GM23338 (cell line): ENCODE measurements around the gene METRN. TPM values are rescaled to one million over a fixed set of nuclear protein-coding genes. Genes with fewer than 3 reads are reported as not detected.

Source experiments
- ATAC-seq: fragments of 200-7000 bp; cut with Tn5 transposase; 3 replicates; pipeline ENCODE4 v1.9.1; 2020
- DNase-seq: peaks from one replicate; pipeline ENCODE4 v3.0.0-alpha.2; 2015; ENCODE audit warnings: low spot score
- H2AFZ ChIP-seq: fragments of 200-600 bp; sonication (generic); 2 replicates; pipeline ENCODE4 v1.8.0; 2016; ENCODE audit warnings: antibody characterized with exemption, mild to moderate bottlenecking, moderate library complexity
- H3F3A ChIP-seq: fragments of 200-600 bp; sonication (generic); replicated peaks from 2 replicates; pipeline ENCODE4 v1.8.0; 2017; ENCODE audit warnings: antibody characterized with exemption, mixed run types, low read depth
- H3K27ac ChIP-seq: fragments of 200-600 bp; sonication (generic); 2 replicates; pipeline ENCODE4 v1.6.1; 2016; ENCODE audit warnings: low read depth
- H3K27me3 ChIP-seq: fragments of 200-600 bp; sonication (generic); 2 replicates; pipeline ENCODE4 v1.8.0; 2016; ENCODE audit warnings: mild to moderate bottlenecking, mixed run types, moderate library complexity; ENCODE audit not compliant: insufficient read depth
- H3K36me3 ChIP-seq: fragments of 200-600 bp; sonication (generic); 2 replicates; pipeline ENCODE4 v1.8.0; 2016; ENCODE audit warnings: mild to moderate bottlenecking; ENCODE audit not compliant: insufficient read depth
- H3K4me1 ChIP-seq: fragments of 200-600 bp; sonication (generic); 2 replicates; pipeline ENCODE4 v1.8.0; 2016; ENCODE audit warnings: mild to moderate bottlenecking, moderate library complexity; ENCODE audit not compliant: insufficient read depth
- H3K4me2 ChIP-seq: fragments of 200-600 bp; sonication (generic); 2 replicates; pipeline ENCODE4 v1.7.1; 2017; ENCODE audit warnings: mixed run types
- H3K4me3 ChIP-seq: fragments of 200-600 bp; sonication (generic); 2 replicates; pipeline ENCODE4 v1.6.1; 2016; ENCODE audit warnings: mixed run types
- H3K79me2 ChIP-seq: fragments of 200-600 bp; sonication (generic); replicated peaks from 2 replicates; pipeline ENCODE4 v1.8.0; 2017; ENCODE audit warnings: mild to moderate bottlenecking; ENCODE audit not compliant: insufficient read depth
- H3K9me2 ChIP-seq: fragments of 200-600 bp; sonication (generic); 2 replicates; pipeline ENCODE4 v1.8.0; 2017; ENCODE audit not compliant: insufficient read depth
- H4K20me1 ChIP-seq: fragments of 200-600 bp; sonication (generic); replicated peaks from 2 replicates; pipeline ENCODE4 v1.8.0; 2017; ENCODE audit warnings: mild to moderate bottlenecking; ENCODE audit not compliant: insufficient read depth
- H3K27ac Mint-ChIP-seq: 2 replicates; pipeline ENCODE4 v1.8.0; 2020; ENCODE audit warnings: inconsistent platforms, mild to moderate bottlenecking, moderate library complexity, mixed read lengths
- H3K27me3 Mint-ChIP-seq: 3 replicates; pipeline ENCODE4 v1.8.0; 2022; ENCODE audit warnings: low read depth, mild to moderate bottlenecking, moderate library complexity, mixed read lengths, inconsistent platforms; ENCODE audit not compliant: insufficient read depth, poor library complexity
- H3K36me3 Mint-ChIP-seq: 3 replicates; pipeline ENCODE4 v1.8.0; 2021; ENCODE audit warnings: low read depth, mild to moderate bottlenecking, inconsistent platforms, moderate library complexity, mixed read lengths
- H3K4me1 Mint-ChIP-seq: 3 replicates; pipeline ENCODE4 v1.8.0; 2020; ENCODE audit warnings: mild to moderate bottlenecking, inconsistent platforms, mixed read lengths
- H3K4me3 Mint-ChIP-seq: 3 replicates; pipeline ENCODE4 v1.8.0; 2021; ENCODE audit warnings: moderate library complexity, mild to moderate bottlenecking, inconsistent platforms, mixed read lengths
- H3K9me3 Mint-ChIP-seq: 3 replicates; pipeline ENCODE4 v1.8.0; 2020; ENCODE audit warnings: moderate library complexity, mild to moderate bottlenecking, inconsistent platforms, mixed read lengths
- CREB1 ChIP-seq: fragments of 250-450 bp; sonication (Bioruptor Pico); IDR thresholded peaks from 2 replicates; pipeline ENCODE4 v1.5.0; 2020; ENCODE audit warnings: low read depth, mild to moderate bottlenecking, moderate library complexity
- CTCF ChIP-seq, 2 experiments: fragments of 200-600 bp in 1 of 2; sonication (generic) in 1 of 2; conservative IDR thresholded peaks; 2 replicates each; pipeline versions ENCODE4 v1.5.1 to v1.6.1; 2016 to 2017; ENCODE audit warnings: antibody characterized with exemption in 2 of 2, low read depth in 2 of 2, mild to moderate bottlenecking in 2 of 2, moderate library complexity in 1 of 2
- ETS1 ChIP-seq: IDR thresholded peaks from 2 replicates; pipeline ENCODE4 v1.6.1; 2016; ENCODE audit warnings: antibody characterized with exemption
- EZH2 ChIP-seq: fragments of 200-600 bp; sonication (generic); IDR thresholded peaks from one replicate; pipeline ENCODE4 v1.8.0; 2017; ENCODE audit warnings: antibody characterized with exemption, mild to moderate bottlenecking, low read depth; ENCODE audit not compliant: unreplicated experiment
- EZH2phosphoT487 ChIP-seq: fragments of 200-600 bp; sonication (generic); IDR thresholded peaks from one replicate; pipeline ENCODE4 v1.8.1; 2018; ENCODE audit warnings: antibody characterized with exemption; ENCODE audit not compliant: unreplicated experiment
- JUNB ChIP-seq: IDR thresholded peaks from one replicate; pipeline ENCODE4 v1.6.1; 2016; ENCODE audit warnings: antibody characterized with exemption; ENCODE audit not compliant: unreplicated experiment
- NANOG ChIP-seq: IDR thresholded peaks from 2 replicates; pipeline ENCODE4 v1.6.1; 2016; ENCODE audit warnings: antibody characterized with exemption, borderline replicate concordance
- POLR2AphosphoS5 ChIP-seq: IDR thresholded peaks from 2 replicates; pipeline ENCODE4 v1.6.1; 2016; ENCODE audit warnings: antibody characterized with exemption, low read depth
- STAT1 ChIP-seq: IDR thresholded peaks from one replicate; pipeline ENCODE4 v1.6.1; 2016; ENCODE audit warnings: antibody characterized with exemption; ENCODE audit not compliant: unreplicated experiment
- ZNF114 ChIP-seq: fragments of 250-450 bp; sonication (Bioruptor Pico); IDR thresholded peaks from 2 replicates; pipeline ENCODE4 v1.5.0; 2020; ENCODE audit warnings: mild to moderate bottlenecking, moderate library complexity
- ZNF331 ChIP-seq: fragments of 250-450 bp; sonication (Bioruptor Pico); IDR thresholded peaks from 2 replicates; pipeline ENCODE4 v1.5.0; 2020; ENCODE audit warnings: low read depth, mild to moderate bottlenecking, moderate library complexity
- ZNF462 ChIP-seq: fragments of 250-450 bp; sonication (Bioruptor Pico); IDR thresholded peaks from 2 replicates; pipeline ENCODE4 v1.5.0; 2020; ENCODE audit warnings: mild to moderate bottlenecking, moderate library complexity
- polyA plus RNA-seq: library from polyadenylated mRNA; unstranded; fragments of >200 nt; fragmentation: Nextera tagmentation; extraction: Ambion mirVana; gene quantifications from 2 replicates; pipeline ENCODE4 v1.2.1, GENCODE V29; 2016
- total RNA-seq: library from RNA; depleted of rRNA; stranded (reverse); fragments of >200 nt; shearing (Covaris generic); gene quantifications from 2 replicates; pipeline ENCODE4 v1.2.3, GENCODE V29; 2014
- TF ChIP-seq, protein P1 (sequence below): IDR thresholded peaks from one replicate; pipeline ENCODE4 v1.6.1; 2018; ENCODE audit warnings: antibody characterized with exemption; ENCODE audit not compliant: unreplicated experiment

METRN gene
- total and polyA plus RNA-seq, 2 experiments from 2014 or later, result 18.7 to 33.0 TPM

DNA sequence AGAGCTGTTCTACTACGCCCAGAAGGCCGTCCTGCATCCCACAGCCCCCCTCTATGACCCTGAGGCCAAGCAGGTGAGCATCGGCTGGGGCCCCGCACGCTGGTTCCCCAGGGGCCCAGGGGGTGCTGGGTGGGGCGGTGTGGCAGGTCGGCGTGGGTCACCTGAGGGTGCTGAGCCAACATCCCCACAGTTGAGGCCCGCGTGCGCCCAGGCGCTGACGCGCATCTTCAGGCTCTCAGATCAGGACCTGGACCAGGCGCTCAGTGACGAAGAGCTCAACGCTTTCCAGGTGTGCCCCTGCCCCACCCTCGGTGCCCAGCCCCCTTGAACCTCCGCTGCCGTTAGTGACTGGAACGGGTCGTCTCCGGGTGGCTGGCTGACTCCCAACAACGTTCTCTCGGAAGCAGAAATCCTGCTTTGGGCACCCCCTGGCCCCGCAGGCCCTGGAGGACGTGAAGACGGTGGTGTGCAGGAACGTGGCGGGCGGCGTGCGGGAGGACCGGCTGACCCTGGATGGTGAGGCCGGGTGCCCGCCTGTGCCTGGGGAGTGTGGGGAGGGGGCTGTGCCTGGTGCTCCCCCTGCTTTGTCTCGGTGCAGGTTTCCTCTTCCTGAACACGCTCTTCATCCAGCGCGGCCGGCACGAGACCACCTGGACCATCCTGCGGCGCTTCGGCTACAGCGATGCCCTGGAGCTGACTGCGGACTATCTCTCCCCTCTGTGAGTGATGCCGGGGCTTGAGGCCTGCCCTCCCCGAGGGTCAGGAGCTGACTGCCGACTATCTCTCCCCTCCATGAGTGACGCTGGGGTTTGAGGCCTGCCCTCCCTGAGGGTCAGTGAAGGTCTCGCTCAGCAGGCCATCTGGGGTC is 44.2 kb upstream of the METRN start:
- H3K9me3 Mint-ChIP-seq, result no peaks in the 10 kb centered on the region; the same call in 2 of the 3 replicates
- peaks cover 3% of the 10 kb centered on the region for H4K20me1 ChIP-seq
- H3K27me3 Mint-ChIP-seq, result peaks cover 6% of the 10 kb centered on the region
- peaks cover 16% of the 10 kb centered on the region for H3K79me2 ChIP-seq
- ATAC-seq, result no peak
- no peak for DNase-seq
- peaks cover 21% of the 10 kb centered on the region for H3K36me3 Mint-ChIP-seq
- no peak overlapping the region for H3K27ac Mint-ChIP-seq
- no peak overlapping the region for H3K27ac ChIP-seq
- no peaks in the 10 kb centered on the region for H3K27me3 ChIP-seq
- H3K4me1 Mint-ChIP-seq, result peaks cover 6% of the 10 kb centered on the region; the same call in 1 of the 3 replicates
- no peak overlapping the region for H2AFZ ChIP-seq
- no peak overlapping the region for H3K4me2 ChIP-seq
- H3K4me1 ChIP-seq, result no peaks in the 10 kb centered on the region
- TF ChIP-seq CTCF (conservative IDR thresholded peaks at IDR 0.05; ENCODE audit: low read depth in 2 of 2), result no peak
- no peak for TF ChIP-seq STAT1
- TF ChIP-seq JUNB, result no peak
- TF ChIP-seq ETS1, result no peak
- TF ChIP-seq ZNF462 (CRISPR knock-in tag), result no peak
- TF ChIP-seq EZH2phosphoT487, result no peak
- TF ChIP-seq POLR2AphosphoS5, result no peak
- no peak for TF ChIP-seq ZNF114
- no peak for TF ChIP-seq NANOG
- TF ChIP-seq ZNF331 (CRISPR knock-in tag), result no peak
- TF ChIP-seq EZH2, result no peak
- TF ChIP-seq CREB1 (CRISPR knock-in tag), result no peak
- TF ChIP-seq, protein P1, sequence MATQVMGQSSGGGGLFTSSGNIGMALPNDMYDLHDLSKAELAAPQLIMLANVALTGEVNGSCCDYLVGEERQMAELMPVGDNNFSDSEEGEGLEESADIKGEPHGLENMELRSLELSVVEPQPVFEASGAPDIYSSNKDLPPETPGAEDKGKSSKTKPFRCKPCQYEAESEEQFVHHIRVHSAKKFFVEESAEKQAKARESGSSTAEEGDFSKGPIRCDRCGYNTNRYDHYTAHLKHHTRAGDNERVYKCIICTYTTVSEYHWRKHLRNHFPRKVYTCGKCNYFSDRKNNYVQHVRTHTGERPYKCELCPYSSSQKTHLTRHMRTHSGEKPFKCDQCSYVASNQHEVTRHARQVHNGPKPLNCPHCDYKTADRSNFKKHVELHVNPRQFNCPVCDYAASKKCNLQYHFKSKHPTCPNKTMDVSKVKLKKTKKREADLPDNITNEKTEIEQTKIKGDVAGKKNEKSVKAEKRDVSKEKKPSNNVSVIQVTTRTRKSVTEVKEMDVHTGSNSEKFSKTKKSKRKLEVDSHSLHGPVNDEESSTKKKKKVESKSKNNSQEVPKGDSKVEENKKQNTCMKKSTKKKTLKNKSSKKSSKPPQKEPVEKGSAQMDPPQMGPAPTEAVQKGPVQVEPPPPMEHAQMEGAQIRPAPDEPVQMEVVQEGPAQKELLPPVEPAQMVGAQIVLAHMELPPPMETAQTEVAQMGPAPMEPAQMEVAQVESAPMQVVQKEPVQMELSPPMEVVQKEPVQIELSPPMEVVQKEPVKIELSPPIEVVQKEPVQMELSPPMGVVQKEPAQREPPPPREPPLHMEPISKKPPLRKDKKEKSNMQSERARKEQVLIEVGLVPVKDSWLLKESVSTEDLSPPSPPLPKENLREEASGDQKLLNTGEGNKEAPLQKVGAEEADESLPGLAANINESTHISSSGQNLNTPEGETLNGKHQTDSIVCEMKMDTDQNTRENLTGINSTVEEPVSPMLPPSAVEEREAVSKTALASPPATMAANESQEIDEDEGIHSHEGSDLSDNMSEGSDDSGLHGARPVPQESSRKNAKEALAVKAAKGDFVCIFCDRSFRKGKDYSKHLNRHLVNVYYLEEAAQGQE, result no peak
- no peak overlapping the region for H3K4me3 ChIP-seq
- H3K4me3 Mint-ChIP-seq, result peak overlapping the region; percentile 38; the same call in 1 of the 3 replicates
- H3K9me2 ChIP-seq, result no peaks in the 10 kb centered on the region
- H3K36me3 ChIP-seq, result peaks cover 11% of the 10 kb centered on the region; the same call in 1 of the 2 replicates
- H3F3A ChIP-seq, result peaks cover 19% of the 10 kb centered on the region; the same call in 1 of the 2 replicates
